GM19372 (cell line): ENCODE results near the gene PLEKHG3.

Source experiments
- ATAC-seq: cut with Tn5 transposase; IDR thresholded peaks from one replicate; pipeline ENCODE4 v1.9.1; 2021; ENCODE audit warnings: mild to moderate bottlenecking, low read depth, moderate library complexity; ENCODE audit not compliant: unreplicated experiment

The PLEKHG3 gene

DNA sequence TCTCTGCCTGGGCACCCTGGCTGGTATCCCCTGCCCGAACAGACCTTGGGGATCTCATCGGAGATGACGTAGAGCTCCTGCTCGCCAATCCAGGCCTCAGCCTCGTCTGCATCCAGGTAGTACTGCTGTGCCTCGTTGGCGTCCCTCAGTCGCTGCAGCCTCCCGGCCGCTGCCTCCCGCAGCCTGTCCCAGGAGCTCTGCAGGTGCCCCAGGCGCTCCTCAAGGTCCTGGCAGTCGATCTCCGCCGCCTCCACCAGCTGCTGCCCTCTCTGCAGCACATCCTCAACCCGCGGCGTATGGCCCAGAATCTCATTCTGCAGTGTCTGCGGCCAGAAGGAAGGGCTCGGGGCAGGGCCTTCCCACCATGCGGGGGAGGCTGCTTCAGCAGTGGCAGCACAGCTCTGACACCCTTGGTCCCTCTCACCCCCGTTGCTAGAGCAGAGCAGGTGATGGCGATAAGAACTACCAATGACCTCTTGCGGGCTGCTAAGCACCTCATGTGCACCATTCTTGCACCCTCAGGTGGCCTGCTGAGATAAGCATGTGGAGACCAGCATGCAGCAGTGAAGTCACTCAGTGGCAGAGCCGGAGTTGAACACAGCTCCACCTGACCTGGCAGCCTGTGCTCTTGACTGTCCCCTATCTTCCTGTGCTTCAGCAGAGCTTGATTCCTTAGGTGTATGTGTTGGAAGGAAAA lies 71.0 kb downstream of the PLEKHG3 start:
- no peak for ATAC-seq

DNA sequence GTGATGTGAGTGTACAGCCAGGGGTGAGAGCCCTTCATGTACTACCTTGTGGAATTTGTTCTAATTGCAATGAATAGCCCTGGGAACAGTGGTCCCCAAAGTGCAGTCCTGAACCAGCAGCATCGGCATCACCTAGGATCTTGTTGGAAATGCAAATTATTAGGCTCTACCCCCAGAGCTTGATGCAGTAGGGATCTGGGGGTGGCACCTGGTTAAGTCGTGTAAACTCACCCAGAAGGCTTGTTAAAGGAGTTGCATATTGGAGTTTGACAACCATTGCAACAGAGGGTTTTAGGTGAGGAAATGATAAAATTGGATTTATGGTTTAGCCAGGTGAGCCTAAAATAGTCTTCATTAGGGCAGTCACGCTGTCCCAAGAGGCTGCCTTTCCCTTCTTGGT lies 73.2 kb downstream of the PLEKHG3 start:
- ATAC-seq = no peak

DNA sequence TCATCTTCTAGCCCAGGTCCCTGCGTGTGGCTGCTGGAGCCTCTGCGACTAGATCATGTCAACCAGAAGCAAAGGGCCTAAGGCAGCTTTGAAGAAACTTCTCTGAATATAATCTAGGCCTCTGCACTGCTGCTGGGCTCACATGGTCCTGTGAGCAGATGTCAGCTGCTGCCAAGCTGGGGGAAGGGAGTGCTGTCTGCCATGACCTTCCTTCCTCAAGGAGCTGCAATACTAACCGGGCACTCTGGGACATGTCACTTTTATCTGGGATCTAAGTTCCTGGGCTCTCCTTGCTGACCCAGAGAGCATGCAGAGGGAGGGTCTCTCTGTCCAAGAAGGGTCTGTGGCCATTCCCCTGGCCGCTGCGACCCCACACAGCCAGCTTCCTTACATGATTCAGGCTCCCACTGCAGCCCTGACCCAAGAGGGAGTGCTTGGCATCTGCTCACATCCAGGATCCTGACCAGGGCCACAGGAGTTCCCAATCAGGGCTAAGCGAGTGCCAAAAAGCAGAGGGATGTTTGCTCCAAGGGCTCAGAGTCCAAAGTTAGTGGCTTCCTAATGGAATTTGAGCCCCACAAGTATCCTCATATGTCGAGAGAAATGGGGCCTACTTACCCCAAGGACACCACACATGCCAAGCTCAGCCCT lies 74.0 kb downstream of the PLEKHG3 start:
- ATAC-seq = no peak

DNA sequence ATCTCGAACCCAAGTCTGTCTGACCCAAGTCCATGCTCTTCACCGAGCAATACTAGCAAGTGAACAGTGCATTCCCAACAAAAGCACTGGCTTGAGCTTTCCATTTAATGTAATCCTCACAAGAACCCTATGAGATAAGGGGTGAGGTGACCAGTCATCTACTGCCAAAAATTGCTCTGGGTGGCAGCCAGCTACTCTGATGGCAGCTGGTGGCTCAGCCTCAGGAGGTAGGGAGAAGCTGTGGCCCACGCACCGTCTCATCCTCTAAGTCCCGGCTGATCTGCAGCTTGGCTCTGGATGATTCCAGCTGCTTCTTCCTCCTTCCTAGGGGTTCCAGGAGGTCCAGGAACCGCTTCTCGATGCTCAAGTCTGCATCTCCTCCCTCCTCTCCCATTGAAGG lies 75.2 kb downstream of the PLEKHG3 start:
- no peak for ATAC-seq

DNA sequence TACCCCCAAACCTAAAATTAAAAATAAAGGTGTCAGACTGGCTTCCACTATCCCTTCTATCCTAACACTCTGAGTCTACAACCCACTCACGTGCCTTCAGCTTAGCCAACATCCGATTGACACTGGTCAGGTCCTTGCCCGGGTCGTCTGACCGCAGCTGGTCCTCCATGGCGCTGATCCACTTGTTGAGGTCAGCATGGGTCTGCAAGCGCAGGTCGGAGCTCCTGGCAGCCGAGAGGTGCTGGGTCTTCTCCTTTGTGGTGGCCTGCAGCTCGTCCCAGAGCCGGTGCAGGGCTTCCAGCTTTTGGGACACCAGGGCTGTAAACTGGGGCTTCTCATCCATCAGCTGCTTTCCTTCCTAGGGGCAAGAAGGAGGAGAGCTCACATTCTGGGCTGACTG lies 78.0 kb downstream of the PLEKHG3 start:
- no peak for ATAC-seq

DNA sequence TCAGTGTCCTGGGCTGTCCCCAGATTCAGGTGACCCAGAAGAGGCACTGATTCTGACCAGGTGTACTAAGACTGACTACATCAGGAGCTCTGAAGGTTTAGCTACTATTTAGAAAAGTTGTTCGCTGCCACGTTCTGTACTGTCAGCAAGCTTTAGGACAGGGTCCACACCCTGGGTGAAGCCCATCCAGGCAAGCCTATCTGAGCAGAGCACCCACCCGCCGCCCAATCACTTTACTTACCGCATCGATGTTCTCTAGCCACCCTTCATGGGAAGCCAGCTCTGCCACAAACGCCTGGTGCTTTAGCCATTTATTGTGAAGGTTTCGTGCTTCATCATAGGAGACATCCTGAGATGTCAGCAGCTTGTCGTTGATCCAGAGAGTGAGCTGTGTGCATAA lies 79.8 kb downstream of the PLEKHG3 start:
- no peak for ATAC-seq

DNA sequence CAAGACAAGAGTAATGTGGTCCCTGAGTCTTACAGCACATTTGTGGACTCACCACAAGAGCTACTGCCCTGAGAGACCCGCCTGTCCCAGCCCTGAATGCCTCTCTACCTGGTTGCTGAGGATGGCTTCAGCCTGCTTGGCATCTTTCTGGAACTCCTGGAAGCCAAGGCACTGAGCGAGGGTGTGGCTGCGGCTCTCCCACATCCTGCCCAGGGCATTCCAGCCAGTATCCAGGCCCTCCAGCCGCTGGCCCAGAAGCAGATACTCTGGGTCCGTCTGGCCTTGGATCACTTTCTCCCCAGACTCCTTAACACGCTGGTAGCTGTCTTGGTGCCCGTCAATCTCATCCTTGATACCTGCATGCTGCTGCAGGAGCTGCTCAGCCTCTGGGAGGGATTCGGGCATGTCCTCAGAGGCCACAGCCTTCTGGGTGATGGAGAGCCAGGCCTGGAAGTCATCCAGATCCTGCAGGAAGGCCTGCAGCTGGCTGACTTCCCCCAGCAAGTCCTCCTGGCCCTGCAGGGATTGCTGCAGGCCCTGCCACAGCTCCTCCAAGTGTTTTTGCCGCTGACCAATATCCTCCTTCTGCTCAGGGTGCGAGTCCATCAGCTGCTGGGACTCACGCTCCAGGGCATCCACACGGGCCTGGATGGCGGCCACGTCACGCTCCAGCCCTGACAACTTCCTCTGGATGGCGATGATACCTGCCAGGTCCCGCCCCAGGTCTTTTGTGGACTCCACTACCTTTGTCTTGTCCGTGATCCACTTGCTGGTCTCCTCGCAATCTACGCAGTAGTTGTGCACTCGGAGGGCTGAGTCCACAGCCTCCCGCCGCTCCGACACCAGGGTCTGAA lies 82.3 kb downstream of the PLEKHG3 start:
- ATAC-seq = no peak

DNA sequence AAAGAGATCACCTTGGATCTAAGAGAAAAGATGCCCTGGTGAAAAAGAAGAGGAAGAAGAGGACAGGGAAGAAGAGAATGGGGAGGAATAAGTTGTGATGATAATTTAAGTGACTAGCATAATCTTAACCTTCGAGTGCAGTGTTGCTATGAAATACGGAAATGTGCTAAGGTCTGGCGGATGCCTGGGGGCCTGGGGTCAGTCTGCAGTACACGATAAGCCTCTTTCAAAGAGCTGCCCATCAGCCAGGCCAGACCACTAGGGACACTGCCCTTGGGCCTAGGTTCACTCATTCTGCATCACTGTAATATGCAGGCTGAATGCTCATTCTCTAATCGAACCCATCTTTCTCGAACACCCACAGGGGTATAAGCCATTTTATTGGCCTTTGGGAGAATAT lies 83.4 kb downstream of the PLEKHG3 start:
- no peak for ATAC-seq

DNA sequence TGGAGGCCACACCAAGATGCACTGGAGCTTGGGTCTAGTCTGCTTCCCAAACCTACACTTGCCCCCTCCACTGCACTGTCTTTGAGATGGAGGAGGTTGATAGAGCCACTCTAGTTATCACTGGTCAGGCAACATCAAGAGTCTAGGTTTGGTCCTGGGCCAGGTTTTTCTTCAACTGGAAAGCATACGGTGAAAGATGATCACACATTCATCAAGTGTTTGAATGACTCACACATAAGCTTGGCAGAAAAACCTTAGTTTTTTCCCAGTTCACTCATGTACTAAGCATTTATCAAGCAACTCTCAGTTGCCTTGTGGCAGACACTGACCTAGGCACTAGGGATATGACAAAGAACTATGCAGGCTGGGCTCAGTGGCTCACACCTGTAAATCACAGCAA lies 84.5 kb downstream of the PLEKHG3 start:
- no peak for ATAC-seq

DNA sequence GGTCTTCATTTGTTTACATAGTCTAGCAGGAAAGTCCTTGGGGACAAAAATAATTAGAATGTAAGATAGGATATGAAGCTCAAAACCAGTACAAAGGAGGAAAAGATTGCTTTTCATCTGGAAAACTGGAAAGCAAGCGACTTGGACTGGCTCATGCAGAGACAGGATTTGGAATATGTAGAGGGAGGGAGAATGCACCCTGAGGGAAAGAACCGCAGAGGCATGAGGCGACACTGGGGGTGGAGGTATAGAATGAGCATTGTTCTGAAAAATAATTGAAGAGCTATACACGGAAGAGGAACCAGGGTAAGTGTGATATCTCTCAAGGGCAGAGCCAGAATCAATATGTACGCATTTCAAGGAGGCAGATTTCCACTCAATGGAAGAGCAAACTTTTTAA lies 85.5 kb downstream of the PLEKHG3 start:
- ATAC-seq = no peak

DNA sequence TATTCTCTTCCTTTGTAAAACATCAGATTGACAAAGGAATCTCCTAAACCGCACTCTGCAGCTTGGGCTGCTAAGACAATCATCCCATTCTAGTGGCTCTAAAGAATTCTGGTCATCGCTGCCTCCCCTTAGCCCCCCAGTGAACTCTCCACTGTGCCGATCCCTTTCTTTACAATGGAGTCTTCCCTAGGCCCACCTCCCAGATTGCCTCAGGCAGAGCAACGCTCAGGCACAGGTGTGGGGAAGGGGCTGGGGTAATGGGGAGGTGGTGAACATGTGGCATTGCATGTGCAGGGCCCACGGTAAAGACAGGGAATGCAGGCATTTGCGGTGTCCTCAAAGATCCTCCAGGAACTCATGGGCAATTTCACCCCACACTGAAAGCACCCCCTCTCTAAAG lies 86.3 kb downstream of the PLEKHG3 start:
- ATAC-seq = no peak

DNA sequence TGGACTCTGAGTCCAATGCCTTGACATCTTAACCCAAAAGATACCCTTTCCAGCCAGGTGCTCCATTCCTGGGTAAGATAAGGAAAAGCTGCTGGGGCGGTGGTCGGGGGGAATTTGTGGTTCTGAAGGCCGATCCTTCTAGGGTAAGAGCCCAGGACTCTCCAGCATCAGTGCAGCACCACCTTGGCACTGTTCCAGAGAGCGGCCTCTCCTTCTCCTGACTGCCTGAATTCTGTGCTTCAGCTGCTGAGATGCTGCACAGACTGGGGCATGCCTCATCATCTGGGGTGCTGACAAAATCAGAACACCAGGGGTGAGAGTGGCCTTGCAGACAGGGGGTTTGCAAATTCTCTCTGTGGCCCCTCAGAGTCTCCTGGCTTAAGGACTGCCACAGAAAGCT lies 88.0 kb downstream of the PLEKHG3 start:
- no peak for ATAC-seq

DNA sequence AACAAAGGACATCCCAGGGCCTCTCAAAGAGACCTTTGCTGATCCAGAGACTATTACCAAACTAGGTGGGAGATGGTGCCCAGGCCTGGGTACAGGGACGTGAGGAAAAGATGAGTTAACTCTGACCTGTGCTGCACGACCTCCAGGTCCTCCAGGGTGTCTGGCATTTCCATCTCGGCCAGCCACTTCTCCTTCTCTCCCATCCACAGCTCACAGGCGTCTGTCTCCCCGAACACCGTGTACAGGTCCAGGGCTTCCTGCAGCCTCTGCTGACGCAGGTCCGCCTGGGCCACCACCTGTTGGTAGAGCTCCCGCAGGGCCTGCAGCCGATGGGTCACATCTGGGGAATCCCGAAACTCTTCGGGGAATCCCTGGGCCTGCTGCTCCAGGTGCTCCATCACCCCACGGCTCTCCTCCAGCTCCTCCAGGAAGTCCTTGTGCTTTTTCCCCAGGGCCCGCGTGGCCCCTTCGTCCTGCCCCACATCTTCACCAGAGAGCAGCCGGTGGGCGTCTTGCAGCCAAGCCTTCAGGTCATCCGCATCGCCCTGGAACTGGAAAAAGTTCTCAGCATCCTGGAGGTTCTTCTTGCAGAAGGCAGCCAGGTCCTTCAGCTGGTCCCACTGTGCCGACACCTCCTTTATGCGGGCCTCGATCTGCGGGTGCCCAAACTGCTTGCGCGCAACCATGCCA lies 88.8 kb downstream of the PLEKHG3 start:
- no peak for ATAC-seq

DNA sequence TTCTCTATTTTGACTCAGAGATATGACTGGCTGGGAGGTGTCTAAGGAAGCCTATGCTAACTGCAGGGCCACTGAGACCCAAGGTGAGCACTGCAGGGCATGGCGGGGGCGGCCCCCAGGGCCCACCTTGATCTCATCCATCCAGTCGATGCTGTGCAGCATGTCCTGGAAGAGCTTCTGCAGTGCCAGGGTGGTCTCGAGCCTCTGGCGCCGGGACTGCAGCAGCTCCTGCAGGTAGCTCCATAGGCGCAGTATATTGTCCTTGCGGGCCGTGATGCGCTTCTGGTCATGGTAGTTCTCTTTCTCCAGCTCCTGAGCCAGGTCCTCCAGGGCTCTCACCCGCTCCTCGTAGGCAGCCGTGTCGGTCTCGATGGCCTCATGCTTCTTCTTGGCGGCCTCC lies 91.0 kb downstream of the PLEKHG3 start:
- no peak for ATAC-seq

DNA sequence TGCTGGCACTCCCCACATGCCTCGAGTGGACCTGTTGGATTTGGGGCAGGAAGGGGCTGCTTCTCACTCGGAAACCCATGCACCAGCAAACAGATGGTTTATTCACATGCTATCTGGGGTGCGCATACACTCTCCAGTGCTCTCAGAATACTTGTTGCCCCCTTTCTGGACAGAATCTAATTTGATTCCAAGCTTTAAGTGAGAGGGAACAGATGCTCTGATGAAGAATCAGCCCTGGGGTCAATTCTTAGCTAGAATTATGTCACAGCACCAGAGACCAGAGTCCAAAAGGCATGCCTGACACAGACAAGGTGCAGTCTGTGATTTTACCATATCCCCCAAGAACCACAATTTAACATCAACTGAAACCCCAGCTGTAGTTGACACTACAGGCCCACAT lies 91.7 kb downstream of the PLEKHG3 start:
- no peak for ATAC-seq

DNA sequence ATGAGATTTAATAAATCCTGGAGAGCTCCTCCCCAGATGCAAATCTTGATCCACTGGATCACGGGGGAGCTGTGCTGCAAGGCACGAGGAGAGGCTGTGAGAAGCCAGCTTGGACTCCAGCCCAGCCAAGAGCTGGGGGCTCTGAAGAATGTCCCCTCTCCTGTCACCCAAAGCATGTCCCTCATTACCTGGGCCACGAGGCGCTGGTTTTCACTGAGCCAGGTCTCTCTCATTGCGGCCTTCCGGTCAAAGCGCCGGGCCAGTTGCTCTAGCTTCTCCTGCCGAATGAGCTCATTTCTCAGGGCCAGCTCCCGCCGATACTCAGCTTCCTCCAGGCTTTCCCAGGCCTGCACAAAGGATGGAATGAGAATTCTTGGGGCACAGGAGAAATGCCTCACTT lies 92.1 kb downstream of the PLEKHG3 start:
- ATAC-seq = no peak

DNA sequence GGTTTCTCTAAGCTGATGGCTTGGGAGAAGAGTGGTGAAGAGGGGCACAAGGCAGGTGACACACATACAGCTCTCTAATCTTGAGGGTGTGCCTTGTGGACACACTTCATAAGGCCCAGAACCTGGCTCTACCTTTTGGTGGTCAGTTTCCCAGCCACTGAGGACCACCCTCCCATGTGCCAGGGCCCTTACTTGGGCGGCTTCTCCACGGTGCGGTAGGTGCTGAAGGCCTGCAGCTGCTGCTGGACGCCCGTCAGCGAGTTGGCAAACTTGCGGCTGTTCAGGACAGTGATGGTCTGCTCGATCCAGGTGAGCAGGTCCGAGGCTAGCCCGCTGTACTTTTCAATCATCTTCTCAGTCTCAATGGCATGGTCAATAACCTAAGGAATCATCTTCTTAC lies 95.3 kb downstream of the PLEKHG3 start:
- no peak for ATAC-seq
